Measurements from ENCODE around the gene TAF13.
"Not testable (repeated sequence)": the region's sequence is repeated elsewhere in the genome, so short reads cannot be mapped to it uniquely, and the experiment has no call there.

DNA sequence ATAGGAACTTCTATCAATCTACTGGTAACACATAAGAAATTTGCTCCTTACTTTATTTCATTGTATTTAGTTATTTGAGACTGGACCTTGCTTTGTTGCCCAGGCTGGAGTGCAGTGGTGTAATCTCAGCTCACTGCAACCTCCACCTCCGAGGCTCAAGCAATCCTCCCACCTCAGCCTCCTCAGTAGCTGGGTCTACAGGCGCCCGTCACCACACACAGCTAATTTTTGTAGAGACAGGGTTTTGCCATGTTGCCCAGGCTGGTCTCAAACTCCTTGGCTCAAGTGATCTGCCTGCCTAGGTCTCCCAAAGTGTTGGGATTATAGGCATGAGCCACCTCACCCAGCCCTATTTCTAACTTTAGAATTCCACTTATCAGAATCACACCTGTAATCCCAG is 23.7 kb downstream of the TAF13 start:
- not testable (repeated sequence) for TF ChIP-seq EZH2 (IDR thresholded peaks at IDR 0.05; ENCODE audit: borderline replicate concordance, low read length)
- TF ChIP-seq, protein P1, sequence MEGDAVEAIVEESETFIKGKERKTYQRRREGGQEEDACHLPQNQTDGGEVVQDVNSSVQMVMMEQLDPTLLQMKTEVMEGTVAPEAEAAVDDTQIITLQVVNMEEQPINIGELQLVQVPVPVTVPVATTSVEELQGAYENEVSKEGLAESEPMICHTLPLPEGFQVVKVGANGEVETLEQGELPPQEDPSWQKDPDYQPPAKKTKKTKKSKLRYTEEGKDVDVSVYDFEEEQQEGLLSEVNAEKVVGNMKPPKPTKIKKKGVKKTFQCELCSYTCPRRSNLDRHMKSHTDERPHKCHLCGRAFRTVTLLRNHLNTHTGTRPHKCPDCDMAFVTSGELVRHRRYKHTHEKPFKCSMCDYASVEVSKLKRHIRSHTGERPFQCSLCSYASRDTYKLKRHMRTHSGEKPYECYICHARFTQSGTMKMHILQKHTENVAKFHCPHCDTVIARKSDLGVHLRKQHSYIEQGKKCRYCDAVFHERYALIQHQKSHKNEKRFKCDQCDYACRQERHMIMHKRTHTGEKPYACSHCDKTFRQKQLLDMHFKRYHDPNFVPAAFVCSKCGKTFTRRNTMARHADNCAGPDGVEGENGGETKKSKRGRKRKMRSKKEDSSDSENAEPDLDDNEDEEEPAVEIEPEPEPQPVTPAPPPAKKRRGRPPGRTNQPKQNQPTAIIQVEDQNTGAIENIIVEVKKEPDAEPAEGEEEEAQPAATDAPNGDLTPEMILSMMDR (IDR thresholded peaks at IDR 0.05; ENCODE audit: low read length) = not testable (repeated sequence)

All from OCI-LY1 (cell line).